GM18858 (cell line): ENCODE data around the gene EIF4G1.
"Not testable (repeated sequence)": the region's sequence is repeated elsewhere in the genome, so short reads cannot be mapped to it uniquely, and the experiment has no call there.

Experiments
- ATAC-seq: cut with Tn5 transposase; IDR thresholded peaks from one replicate; pipeline ENCODE4 v1.9.1; 2021; ENCODE audit not compliant: unreplicated experiment

Gene EIF4G1

GRCh38 chr3:184314363-184314699, at the start of gene EIF4G1:
TSS of gene EIF4G1 (plus strand) at chr3:184314606. CDS start at chr3:184315797, 1,191 bp downstream.
- peak; percentile 77 for ATAC-seq

GRCh38 chr3:184267249-184267648, 47.2 kb upstream of the EIF4G1 start:
- ATAC-seq, result not testable (repeated sequence)

- ATAC-seq, result no peak
These were observed 42.1 kb upstream of the EIF4G1 start for GRCh38 chr3:184272269-184272668.

- ATAC-seq, result no peak
These were observed 39.1 kb upstream of the EIF4G1 start for GRCh38 chr3:184275381-184275701.

- ATAC-seq, result no peak
These were observed 38.2 kb upstream of the EIF4G1 start, which contains the start of gene ECE2 for GRCh38 chr3:184275961-184276910. TSS of gene ECE2 (plus strand) at chr3:184276022. CDS start at chr3:184276154, 132 bp downstream.

GRCh38 chr3:184277366-184277765, 37.0 kb upstream of the EIF4G1 start:
- ATAC-seq, result no peak

GRCh38 chr3:184282941-184283340, 31.5 kb upstream of the EIF4G1 start:
- no peak for ATAC-seq

- ATAC-seq, result no peak
These were observed 30.7 kb upstream of the EIF4G1 start for GRCh38 chr3:184283681-184284080.

- no peak for ATAC-seq
These were observed 29.7 kb upstream of the EIF4G1 start for GRCh38 chr3:184284696-184285095.

- ATAC-seq, result no peak
These were observed 24.9 kb upstream of the EIF4G1 start for GRCh38 chr3:184289426-184289938.

- no peak for ATAC-seq
These were observed 24.1 kb upstream of the EIF4G1 start for GRCh38 chr3:184290331-184290730.

- no peak for ATAC-seq
These were observed 23.2 kb upstream of the EIF4G1 start for GRCh38 chr3:184291044-184291737.

- no peak for ATAC-seq
These were observed 22.5 kb upstream of the EIF4G1 start for GRCh38 chr3:184291738-184292445.

GRCh38 chr3:184295771-184296170, 18.6 kb upstream of the EIF4G1 start:
- no peak for ATAC-seq

- ATAC-seq, result no peak
These were observed 17.8 kb upstream of the EIF4G1 start for GRCh38 chr3:184296616-184297015.

GRCh38 chr3:184298759-184299487, 15.5 kb upstream of the EIF4G1 start, which contains the start of gene PSMD2:
TSS of gene PSMD2 (plus strand) at chr3:184299241. CDS start at chr3:184299267, 26 bp downstream.
- peak; percentile 88 for ATAC-seq

- no peak for ATAC-seq
These were observed 14.7 kb upstream of the EIF4G1 start for GRCh38 chr3:184299488-184300377.

- ATAC-seq, result no peak
These were observed 14.1 kb upstream of the EIF4G1 start for GRCh38 chr3:184300378-184300720.

GRCh38 chr3:184305577-184305976, 8.8 kb upstream of the EIF4G1 start:
- ATAC-seq, result no peak
